Prostate gland (tissue), 2 donors: ENCODE data around the gene PCCB.

Experiments used
- POLR2A ChIP-seq: fragments of 450-650 bp; IDR thresholded peaks from one replicate; pipeline ENCODE4 v1.6.1; 2016; ENCODE audit warnings: antibody characterized with exemption, mild to moderate bottlenecking
- TF ChIP-seq, protein P1 (sequence below), 4 experiments: fragments of 200-600 bp in 2 of 4; fragments of 450-650 bp in 2 of 4; sonication (generic) in 2 of 4; IDR thresholded peaks; 1 replicate in 3 of 4; 2 replicates in 1 of 4; pipeline ENCODE4 v1.5.1; 2016 to 2019; ENCODE audit warnings: antibody characterized with exemption in 4 of 4, mild to moderate bottlenecking in 2 of 4, moderate library complexity in 2 of 4

DNA sequence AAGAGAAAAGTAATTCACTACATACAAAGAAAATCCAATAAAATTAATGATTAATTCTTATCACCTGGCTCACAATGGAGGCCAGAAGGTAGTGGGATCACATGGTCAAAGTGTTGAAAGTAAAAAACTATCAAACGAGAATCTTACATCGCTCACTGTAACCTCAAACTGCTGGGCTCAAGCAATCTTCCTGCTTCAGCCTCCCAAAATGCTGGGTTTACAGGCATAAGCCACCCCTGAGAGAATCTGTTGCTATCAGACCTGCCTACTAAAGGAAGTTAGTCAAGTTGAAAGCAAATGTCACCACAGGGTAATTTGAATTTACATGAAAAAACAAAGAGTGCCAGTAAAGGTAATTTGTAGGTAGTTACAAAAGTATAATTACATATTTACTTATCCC lies 103.3 kb downstream of the PCCB start:
- TF ChIP-seq, protein P1, sequence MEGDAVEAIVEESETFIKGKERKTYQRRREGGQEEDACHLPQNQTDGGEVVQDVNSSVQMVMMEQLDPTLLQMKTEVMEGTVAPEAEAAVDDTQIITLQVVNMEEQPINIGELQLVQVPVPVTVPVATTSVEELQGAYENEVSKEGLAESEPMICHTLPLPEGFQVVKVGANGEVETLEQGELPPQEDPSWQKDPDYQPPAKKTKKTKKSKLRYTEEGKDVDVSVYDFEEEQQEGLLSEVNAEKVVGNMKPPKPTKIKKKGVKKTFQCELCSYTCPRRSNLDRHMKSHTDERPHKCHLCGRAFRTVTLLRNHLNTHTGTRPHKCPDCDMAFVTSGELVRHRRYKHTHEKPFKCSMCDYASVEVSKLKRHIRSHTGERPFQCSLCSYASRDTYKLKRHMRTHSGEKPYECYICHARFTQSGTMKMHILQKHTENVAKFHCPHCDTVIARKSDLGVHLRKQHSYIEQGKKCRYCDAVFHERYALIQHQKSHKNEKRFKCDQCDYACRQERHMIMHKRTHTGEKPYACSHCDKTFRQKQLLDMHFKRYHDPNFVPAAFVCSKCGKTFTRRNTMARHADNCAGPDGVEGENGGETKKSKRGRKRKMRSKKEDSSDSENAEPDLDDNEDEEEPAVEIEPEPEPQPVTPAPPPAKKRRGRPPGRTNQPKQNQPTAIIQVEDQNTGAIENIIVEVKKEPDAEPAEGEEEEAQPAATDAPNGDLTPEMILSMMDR (IDR thresholded peaks at IDR 0.05), result no peak
- TF ChIP-seq POLR2A, result no peak
